Activated naive CD8-positive, alpha-beta T cell treated with anti-CD3 and anti-CD28 coated beads, Interleukin-2, amount 50 U/mL, for 24 hours (primary cell): ENCODE measurements around the gene UNC5A.

Experiments
- ATAC-seq: fragments of 150-1000 bp; cut with Tn5 transposase; one replicate; pipeline ENCODE4 v1.10.0; 2021
- DNase-seq: peaks from one replicate; pipeline ENCODE4 v3.0.0; 2021
- H3K27ac Mint-ChIP-seq: one replicate; pipeline ENCODE4 v1.8.0; 2021; ENCODE audit warnings: mild to moderate bottlenecking, mixed read lengths
- H3K27me3 Mint-ChIP-seq: one replicate; pipeline ENCODE4 v1.8.0; 2021; ENCODE audit warnings: mixed read lengths
- H3K36me3 Mint-ChIP-seq: one replicate; pipeline ENCODE4 v1.8.0; 2021; ENCODE audit warnings: low read depth, mixed read lengths
- H3K4me1 Mint-ChIP-seq: one replicate; pipeline ENCODE4 v1.8.0; 2021; ENCODE audit warnings: mixed read lengths
- H3K4me3 Mint-ChIP-seq: one replicate; pipeline ENCODE4 v1.8.0; 2021; ENCODE audit warnings: mild to moderate bottlenecking, moderate library complexity, mixed read lengths
- H3K9me3 Mint-ChIP-seq: one replicate; pipeline ENCODE4 v1.8.0; 2021; ENCODE audit warnings: mixed read lengths

UNC5A gene

GRCh38 chr5:176810081-176810597, at the start of gene UNC5A:
Gene UNC5A, plus strand, starts transcription at chr5:176810559. Its CDS starts 192 bp downstream, at chr5:176810751.
- peaks cover 12% of the 10 kb centered on the region for H3K4me1 Mint-ChIP-seq
- H3K27me3 Mint-ChIP-seq, result peaks cover 69% of the 10 kb centered on the region
- no peak within 1 kb of the TSS for H3K27ac Mint-ChIP-seq
- DNase-seq, result peak; percentile 75
- H3K36me3 Mint-ChIP-seq, result no peaks in the 10 kb centered on the region
- H3K4me3 Mint-ChIP-seq, result peak within 1 kb of the TSS; percentile 70
- no peak for ATAC-seq
- H3K9me3 Mint-ChIP-seq, result no peaks in the 10 kb centered on the region

- H3K9me3 Mint-ChIP-seq, result peaks cover 23% of the 10 kb centered on the region
- no peak overlapping the region for H3K27ac Mint-ChIP-seq
- peaks cover 46% of the 10 kb centered on the region for H3K27me3 Mint-ChIP-seq
- ATAC-seq (no peak), DNase-seq (no peak)
- no peak overlapping the region for H3K4me3 Mint-ChIP-seq
- H3K4me1 Mint-ChIP-seq, result peaks cover 11% of the 10 kb centered on the region
- no peaks in the 10 kb centered on the region for H3K36me3 Mint-ChIP-seq
Observed at GRCh38 chr5:176761755-176762154, 48.6 kb upstream of the UNC5A start.

- ATAC-seq (no peak), DNase-seq (no peak)
- no peak overlapping the region for H3K27ac Mint-ChIP-seq
- H3K4me3 Mint-ChIP-seq, result no peak overlapping the region
- no peaks in the 10 kb centered on the region for H3K36me3 Mint-ChIP-seq
- peaks cover 11% of the 10 kb centered on the region for H3K4me1 Mint-ChIP-seq
- H3K27me3 Mint-ChIP-seq, result peaks cover 46% of the 10 kb centered on the region
- peaks cover 23% of the 10 kb centered on the region for H3K9me3 Mint-ChIP-seq
Observed at GRCh38 chr5:176762489-176762888, 47.9 kb upstream of the UNC5A start.

- Mint-ChIP-seq H3K4me1 (peaks cover 11% of the 10 kb centered on the region), H3K36me3 (no peaks in the 10 kb centered on the region), H3K4me3 (no peak overlapping the region), H3K9me3 (peaks cover 23% of the 10 kb centered on the region), H3K27ac (no peak overlapping the region), H3K27me3 (peaks cover 55% of the 10 kb centered on the region)
- ATAC-seq, result no peak
- DNase-seq, result no peak
Observed at GRCh38 chr5:176765687-176766086, 44.7 kb upstream of the UNC5A start.

GRCh38 chr5:176768174-176768970, 42.0 kb upstream of the UNC5A start:
- Mint-ChIP-seq H3K27ac (no peak overlapping the region), H3K4me3 (no peak overlapping the region), H3K36me3 (no peaks in the 10 kb centered on the region), H3K4me1 (no peaks in the 10 kb centered on the region), H3K27me3 (peaks cover 55% of the 10 kb centered on the region), H3K9me3 (peaks cover 15% of the 10 kb centered on the region)
- no peak for ATAC-seq
- DNase-seq, result no peak

- Mint-ChIP-seq H3K27me3 (peaks cover 55% of the 10 kb centered on the region), H3K36me3 (no peaks in the 10 kb centered on the region), H3K4me3 (no peak overlapping the region), H3K9me3 (peaks cover 11% of the 10 kb centered on the region), H3K4me1 (no peaks in the 10 kb centered on the region), H3K27ac (no peak overlapping the region)
- DNase-seq (no peak), ATAC-seq (no peak)
Observed at GRCh38 chr5:176769911-176770310, 40.4 kb upstream of the UNC5A start.

- Mint-ChIP-seq H3K9me3 (peaks cover 6% of the 10 kb centered on the region), H3K4me1 (no peaks in the 10 kb centered on the region), H3K4me3 (no peak overlapping the region), H3K27me3 (peaks cover 56% of the 10 kb centered on the region), H3K27ac (no peak overlapping the region), H3K36me3 (no peaks in the 10 kb centered on the region)
- no peak for ATAC-seq
- DNase-seq, result no peak
Observed at GRCh38 chr5:176770431-176770830, 39.9 kb upstream of the UNC5A start.

GRCh38 chr5:176771102-176771845, 39.1 kb upstream of the UNC5A start:
- no peaks in the 10 kb centered on the region for H3K4me1 Mint-ChIP-seq
- no peak overlapping the region for H3K4me3 Mint-ChIP-seq
- no peak for DNase-seq
- H3K36me3 Mint-ChIP-seq, result no peaks in the 10 kb centered on the region
- H3K9me3 Mint-ChIP-seq, result no peaks in the 10 kb centered on the region
- no peak for ATAC-seq
- H3K27ac Mint-ChIP-seq, result no peak overlapping the region
- peaks cover 50% of the 10 kb centered on the region for H3K27me3 Mint-ChIP-seq

GRCh38 chr5:176772271-176773210, 37.8 kb upstream of the UNC5A start:
- Mint-ChIP-seq H3K4me1 (no peaks in the 10 kb centered on the region), H3K4me3 (no peak overlapping the region), H3K27ac (no peak overlapping the region), H3K27me3 (peaks cover 49% of the 10 kb centered on the region), H3K36me3 (no peaks in the 10 kb centered on the region), H3K9me3 (no peaks in the 10 kb centered on the region)
- ATAC-seq (no peak), DNase-seq (no peak)

GRCh38 chr5:176773408-176774035, 36.8 kb upstream of the UNC5A start:
- Mint-ChIP-seq H3K36me3 (no peaks in the 10 kb centered on the region), H3K4me3 (no peak overlapping the region), H3K4me1 (no peaks in the 10 kb centered on the region), H3K27ac (no peak overlapping the region), H3K9me3 (no peaks in the 10 kb centered on the region), H3K27me3 (peaks cover 43% of the 10 kb centered on the region)
- ATAC-seq (no peak), DNase-seq (no peak)

GRCh38 chr5:176774216-176775171, 35.9 kb upstream of the UNC5A start:
- H3K27ac Mint-ChIP-seq, result no peak overlapping the region
- no peak for ATAC-seq
- H3K27me3 Mint-ChIP-seq, result peaks cover 39% of the 10 kb centered on the region
- no peak overlapping the region for H3K4me3 Mint-ChIP-seq
- H3K4me1 Mint-ChIP-seq, result no peaks in the 10 kb centered on the region
- DNase-seq, result no peak
- no peaks in the 10 kb centered on the region for H3K36me3 Mint-ChIP-seq
- H3K9me3 Mint-ChIP-seq, result no peaks in the 10 kb centered on the region

GRCh38 chr5:176775409-176775808, 35.0 kb upstream of the UNC5A start:
- peaks cover 34% of the 10 kb centered on the region for H3K27me3 Mint-ChIP-seq

More at GRCh38 chr5:176775409-176775808, 35.0 kb upstream of the UNC5A start:
- no peak overlapping the region for H3K4me3 Mint-ChIP-seq
- H3K27ac Mint-ChIP-seq, result no peak overlapping the region
- no peak for DNase-seq
- no peaks in the 10 kb centered on the region for H3K36me3 Mint-ChIP-seq
- no peaks in the 10 kb centered on the region for H3K9me3 Mint-ChIP-seq
- H3K4me1 Mint-ChIP-seq, result no peaks in the 10 kb centered on the region
- no peak for ATAC-seq
